Measurements from ENCODE around the gene AFG1L. TPM values are rescaled to one million over a fixed set of nuclear protein-coding genes. Genes with fewer than 3 reads are reported as not detected.
"Not testable (repeated sequence)": the region's sequence is repeated elsewhere in the genome, so short reads cannot be mapped to it uniquely, and the experiment has no call there.

The AFG1L gene
- 5.2 TPM for total RNA-seq

DNA sequence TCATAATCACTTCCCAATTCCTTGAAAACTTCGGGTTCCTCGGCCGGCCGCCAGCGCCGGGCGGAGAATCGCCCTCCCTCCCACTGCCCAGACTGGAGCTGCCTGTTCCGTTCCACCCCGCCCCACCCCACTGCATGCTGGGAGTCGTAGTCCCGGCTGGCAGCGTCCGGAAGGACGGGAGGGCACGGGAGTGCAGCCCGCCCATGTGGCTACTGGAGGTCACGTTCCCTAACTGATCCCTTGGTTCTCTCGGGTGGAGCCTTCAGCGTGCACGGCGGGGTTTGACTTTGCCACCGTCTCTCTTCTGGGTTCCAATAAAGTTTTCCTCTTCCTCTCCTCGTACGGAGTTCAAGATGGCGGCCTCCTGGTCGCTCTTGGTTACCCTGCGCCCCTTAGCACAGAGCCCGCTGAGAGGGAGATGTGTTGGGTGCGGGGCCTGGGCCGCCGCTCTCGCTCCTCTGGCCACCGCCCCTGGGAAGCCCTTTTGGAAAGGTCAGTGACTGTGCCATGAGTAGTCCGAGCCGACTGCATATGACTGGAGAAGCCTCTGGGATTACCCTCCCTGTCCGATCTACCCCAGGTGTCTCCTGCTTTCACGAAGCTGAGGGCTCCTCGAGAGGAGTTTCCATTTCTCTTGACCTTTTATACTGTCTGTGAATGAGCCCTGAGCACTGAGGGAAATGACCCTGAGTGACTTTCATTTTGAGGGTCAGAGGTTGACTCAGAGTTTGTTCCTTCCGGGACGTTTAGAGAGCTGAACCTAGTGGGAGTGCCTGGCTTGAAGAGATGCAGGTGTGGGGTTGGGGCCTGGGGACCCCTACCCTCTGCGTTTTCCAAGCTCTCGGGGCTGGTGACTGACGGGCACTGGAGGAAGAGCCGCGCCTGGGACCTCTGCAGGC is at the start of gene AFG1L:
AFG1L (plus strand) TSS at position 328 of the 899 bp plus-strand sequence; CDS start at position 354, 26 bp downstream.
- DNase-seq: peak; percentile 95

DNA sequence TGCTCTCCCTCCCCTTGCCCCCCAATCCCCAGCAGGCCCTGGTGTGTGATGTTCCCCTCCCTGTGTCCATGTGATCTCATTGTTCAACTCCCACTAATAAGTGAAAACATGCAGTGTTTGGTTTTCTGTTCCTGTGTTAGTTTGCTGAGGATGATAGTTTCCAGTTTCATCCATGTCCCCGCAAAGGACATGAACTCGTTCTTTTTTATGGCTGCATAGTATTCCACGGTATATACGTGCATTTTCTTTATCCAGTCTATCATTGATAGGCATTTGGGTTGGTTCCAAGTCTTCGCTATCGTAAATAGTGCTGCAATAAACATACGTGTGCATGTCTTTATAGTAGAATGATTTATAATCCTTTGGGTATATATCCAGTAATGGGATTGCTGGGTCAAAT is 49.8 kb upstream of the AFG1L start:
- DNase-seq: not testable (repeated sequence)

DNA sequence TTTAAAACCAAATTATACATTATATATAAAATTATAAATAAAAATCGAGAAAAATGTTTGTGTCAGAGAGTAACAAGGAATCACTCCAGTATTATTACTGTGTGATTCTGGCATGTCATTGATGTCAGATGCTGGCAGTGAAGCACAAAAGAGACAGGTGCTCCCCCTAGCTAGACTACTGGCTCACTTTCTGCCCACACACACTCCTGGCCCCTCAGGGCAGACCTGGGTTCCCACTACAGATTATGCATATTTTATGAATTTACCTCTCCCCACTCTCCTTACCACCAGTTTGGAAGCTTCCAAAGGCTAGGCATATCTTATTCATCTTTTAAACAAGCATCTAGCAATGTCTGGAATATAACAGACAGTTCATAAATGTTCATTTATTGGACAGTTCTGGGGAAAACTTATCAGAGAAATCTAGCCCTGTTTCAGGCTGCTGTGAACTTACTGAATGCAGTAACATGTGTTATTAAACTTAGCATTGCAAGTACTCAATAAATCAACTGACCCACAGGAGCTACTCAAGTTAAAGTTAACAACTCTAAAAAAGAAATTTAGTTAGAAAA is 46.8 kb upstream of the AFG1L start:
- no peak for DNase-seq

DNA sequence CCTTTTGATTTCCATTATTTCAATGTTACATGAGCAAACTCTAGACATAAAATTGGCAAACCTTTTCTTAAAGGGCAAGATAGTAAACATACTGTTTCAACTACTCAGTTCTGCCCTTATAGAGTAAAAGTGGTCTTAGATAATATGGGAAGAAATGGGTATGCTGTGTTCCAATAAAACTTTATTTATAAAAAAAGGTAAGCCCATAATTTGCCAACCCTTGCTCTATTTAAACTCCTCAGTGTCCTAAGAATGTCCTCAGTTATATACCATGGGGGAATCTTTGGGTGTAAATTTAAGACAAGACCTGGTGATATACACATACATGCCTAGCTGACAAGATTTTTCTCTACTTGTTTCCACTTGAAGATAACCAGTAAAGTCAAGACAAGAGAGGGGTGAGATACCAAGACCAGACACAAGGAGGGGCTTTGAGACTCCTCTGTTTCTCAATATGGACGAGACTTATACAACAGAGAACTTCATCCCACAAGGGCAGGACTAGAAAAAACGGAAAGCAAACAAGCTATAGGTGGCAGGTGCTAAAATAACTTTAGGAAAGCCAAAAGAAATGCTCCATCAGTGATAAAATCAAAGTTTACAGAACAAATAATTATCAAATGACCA is 44.5 kb upstream of the AFG1L start:
- DNase-seq: no peak

DNA sequence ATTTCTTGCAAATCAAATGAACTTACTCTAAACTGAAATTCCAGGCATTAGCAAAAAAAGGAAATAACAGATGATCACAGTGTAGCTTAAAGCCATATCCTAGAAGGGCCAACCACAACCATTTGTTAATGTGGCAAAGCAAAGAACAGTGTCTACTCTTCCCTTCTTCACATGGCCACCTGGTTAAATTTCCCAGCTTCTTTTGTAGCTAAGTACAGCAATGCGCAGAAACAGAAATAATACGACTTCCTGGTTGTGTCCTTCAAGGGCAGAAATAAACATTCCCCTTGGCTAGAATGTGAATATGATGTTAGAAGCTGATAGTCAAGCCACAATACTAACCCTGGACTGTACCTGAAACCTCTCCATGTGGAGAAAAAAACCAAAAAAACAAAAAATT is 43.6 kb upstream of the AFG1L start:
- DNase-seq: no peak

DNA sequence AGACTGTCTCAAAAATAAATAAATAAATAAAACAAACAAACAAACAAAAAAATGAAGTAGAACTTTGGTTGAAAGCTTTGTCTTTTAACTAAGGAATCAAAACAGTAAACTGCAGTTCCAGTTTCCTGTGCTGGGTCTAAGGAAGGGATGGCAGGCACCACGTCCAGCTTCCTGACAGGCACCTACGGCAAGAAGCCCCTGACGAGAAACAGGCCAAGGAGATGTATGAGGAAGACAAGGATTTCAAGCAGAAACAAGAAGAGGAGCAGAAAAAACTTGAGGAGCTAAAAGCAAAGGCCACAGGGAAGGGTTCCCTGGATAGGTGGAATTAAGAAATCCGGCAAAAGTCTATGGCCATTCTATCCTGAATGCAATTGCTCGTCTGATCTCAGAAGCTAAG is 42.8 kb upstream of the AFG1L start:
- no peak for DNase-seq

DNA sequence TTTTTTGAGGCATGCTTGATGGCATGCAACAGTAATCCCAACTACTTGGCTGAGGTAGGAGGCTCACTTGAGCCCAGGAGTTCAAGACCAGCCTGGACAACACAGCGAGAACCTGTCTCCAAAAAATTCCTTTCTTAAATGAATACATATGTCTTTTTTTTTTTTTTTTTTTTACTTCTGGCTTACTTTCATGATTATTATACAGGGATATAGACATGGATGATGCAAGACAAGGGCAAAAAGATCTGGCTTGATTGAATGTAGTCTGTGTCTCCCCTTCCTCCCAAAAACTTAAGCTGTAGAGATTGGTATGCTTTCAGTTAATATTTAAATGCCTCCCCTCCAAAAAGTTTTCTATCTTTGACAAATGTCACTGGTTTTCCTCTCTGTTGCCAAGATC is 41.6 kb upstream of the AFG1L start:
- DNase-seq: no peak

- no peak for DNase-seq
These were observed 40.1 kb upstream of the AFG1L start for GRCh38 chr6:108254433-108255410.

- DNase-seq: peak; percentile 72
These were observed 34.6 kb upstream of the AFG1L start for GRCh38 chr6:108260126-108260808.

DNA sequence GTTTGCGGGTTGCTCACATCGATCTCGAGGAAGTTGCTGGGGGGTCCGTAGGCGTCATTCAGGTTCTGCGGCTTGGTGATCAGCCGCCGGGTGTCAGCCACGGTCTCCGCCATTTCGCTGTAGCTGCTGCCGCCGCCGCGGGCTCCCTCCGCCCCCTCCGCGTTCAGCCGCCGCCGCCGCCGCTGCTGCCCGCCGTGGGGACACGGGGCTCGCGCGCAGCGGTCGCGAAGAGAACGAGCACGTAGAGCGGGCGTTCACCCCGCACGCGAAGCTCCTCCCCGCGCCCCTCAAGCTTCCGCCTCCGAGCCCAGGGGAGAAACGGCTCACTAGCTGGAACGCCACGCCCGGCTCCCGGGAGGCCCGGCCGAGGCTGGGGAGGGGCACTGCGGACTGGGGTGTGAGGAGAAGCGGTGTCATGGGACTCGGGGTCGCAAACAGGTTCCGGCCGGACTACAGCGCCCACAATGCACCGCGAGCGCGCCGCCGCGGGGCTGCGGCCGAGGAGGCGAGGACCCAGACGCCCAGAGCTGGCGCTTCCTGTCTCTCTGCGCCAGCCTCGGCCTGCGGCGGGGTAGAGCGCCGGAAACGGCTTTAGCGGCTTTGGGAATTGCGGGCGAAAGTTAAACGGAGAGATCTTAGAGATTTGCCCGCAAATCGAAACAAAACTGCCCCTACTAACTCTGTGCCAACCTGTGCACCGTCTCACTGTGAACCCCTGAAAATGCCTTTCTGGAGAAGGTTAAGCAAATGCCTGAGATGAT is 33.9 kb upstream of the AFG1L start, which contains the start of gene SNX3:
SNX3 (minus strand) TSS at position 232 of the 761 bp plus-strand sequence; CDS start at position 113, 119 bp downstream.
- peak; percentile 97 for DNase-seq

DNA sequence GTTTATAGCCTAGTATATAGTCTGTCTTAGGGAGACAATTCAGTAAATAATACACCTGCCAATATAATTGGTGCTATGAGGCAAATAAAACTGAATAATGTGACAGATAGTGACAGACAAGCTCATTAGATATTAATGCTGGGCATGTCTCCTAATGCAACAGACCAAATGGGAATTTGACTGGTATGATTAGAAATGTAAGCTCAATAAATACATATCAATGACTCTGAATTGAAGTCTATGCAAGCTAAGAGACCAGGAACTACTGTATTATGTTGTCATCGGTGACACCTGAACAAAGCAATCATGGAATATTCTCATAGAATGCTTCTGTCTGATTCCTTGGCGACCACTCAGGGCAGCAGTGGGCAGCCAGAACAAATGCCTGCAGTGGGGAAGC is 31.5 kb upstream of the AFG1L start:
- no peak for DNase-seq

DNA sequence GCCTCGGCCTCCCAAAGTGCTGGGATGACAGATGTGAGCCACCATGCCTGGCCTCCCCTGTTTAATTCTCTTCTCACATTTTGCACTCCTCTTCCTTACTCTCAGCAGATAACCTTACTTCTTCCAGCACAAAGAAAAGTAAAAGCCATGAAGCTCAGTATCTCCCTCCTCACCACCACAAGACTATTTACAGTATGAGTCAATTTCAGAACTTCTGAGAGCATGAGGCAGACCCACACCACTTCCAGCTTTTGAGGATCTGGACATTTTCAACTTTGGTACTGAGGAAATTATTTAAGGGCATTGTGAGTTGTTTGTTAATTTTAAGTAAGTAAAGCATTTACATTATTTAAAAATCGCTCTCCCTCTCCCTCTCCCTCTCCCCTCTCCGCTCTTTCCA is 26.0 kb upstream of the AFG1L start:
- no peak for DNase-seq

- not testable (repeated sequence) for DNase-seq
These were observed 24.9 kb upstream of the AFG1L start for GRCh38 chr6:108269955-108270354.

DNA sequence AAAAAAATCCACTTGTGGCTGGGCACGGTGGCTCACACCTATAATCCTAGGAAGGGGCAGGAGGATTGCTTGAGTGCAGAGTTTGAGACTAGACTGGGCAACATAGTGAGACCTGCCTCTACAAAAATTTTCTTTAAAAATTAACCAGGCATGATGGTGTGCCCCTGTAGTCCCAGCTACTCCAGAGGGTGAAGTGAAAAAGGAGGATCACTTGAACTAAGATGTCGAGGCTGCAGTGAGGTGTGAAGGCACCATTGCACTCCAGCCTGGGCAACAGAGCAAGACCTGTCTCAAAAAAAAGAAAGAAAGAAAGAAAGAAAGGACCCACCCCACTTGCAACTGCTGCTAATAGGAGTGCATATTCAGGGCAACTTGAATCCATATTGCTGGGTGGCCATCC is 20.3 kb upstream of the AFG1L start:
- DNase-seq: no peak

DNA sequence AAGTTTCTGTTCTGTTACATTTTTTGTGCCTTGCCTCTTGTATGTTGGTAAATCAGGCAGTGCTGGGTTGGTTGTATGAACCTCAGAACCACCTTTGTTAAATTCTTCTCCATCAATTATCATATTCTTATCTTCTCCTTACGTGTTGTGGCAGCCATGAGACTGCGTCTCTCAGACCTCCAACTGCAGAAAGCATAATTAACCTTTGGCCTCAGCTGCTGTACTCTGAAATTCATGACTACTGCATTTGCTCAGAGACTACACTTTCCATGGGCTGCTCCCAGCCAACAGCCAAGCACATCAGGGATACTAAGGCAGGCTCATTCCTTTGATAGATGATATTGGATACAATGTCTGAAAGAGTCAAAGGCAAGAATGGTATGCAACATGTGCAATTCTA is 18.9 kb upstream of the AFG1L start:
- DNase-seq: no peak

- no peak for DNase-seq
These were observed 17.6 kb upstream of the AFG1L start for GRCh38 chr6:108277295-108277694.

GRCh38 chr6:108277831-108278230 is 17.0 kb upstream of the AFG1L start:
- no peak for DNase-seq

- no peak for DNase-seq
These were observed 9.5 kb upstream of the AFG1L start for GRCh38 chr6:108285381-108285780.

- no peak for DNase-seq
These were observed 8.5 kb upstream of the AFG1L start for GRCh38 chr6:108286366-108286765.

DNA sequence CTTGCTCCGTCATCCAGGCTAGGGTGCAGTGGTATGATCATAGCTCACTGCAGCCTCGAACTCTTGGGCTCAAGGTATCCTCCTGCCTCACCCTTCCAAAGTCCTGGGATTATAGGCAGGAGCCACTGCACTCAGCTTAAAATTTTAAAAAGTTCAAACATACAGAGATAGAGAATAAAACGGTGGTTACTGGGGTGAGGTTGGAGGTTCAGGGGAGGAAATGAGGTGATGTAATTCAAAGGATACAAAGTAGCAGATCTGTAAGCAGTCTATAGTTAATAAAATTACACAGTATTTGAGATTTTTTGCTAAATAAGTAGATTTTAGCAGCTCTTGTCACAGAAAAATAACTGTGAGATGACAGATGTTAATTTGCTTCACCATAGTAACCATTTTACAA is 7.5 kb upstream of the AFG1L start:
- no peak for DNase-seq

GRCh38 chr6:108288742-108289141 is 6.1 kb upstream of the AFG1L start:
- DNase-seq: no peak
